ENCODE measurements around the gene SLC35E4.
"Not testable (repeated sequence)": the region's sequence is repeated elsewhere in the genome, so short reads cannot be mapped to it uniquely, and the experiment has no call there.

Gene SLC35E4

GRCh38 chr22:30648825-30649224 lies 13.2 kb downstream of the SLC35E4 start:
- FAIRE-seq: no peak
- DNase-seq (ENCODE audit: insufficient read length, low spot score): no peak

DNA sequence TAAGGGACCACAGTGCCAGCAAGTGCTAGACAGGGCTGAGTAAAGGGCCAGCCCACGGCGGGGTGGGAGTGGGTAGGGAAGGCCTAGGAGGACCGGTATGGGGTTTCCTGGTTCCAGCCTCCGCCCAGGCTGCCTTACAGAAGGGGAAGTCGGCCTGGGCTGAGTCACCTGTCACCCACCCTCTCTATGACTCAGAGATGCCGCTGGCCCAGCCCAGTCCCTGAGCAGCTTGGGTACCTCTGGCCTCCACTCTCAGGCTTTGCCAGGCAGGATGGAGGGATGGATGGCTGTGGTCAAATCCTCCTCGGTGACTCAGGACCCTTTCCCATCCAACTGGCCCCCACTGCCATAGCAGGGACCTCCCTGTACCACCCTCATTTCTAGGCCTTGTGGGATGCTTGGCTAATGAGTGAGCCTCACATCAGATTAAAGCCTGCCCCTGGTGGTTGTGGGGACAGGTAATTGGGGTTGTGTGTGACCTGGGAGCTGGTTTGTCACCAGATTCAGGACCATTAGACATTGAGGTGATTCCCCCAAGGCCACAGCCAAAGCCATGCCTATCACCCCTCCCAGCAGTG lies 13.9 kb downstream of the SLC35E4 start:
- FAIRE-seq: peak; percentile 23
- DNase-seq (ENCODE audit: insufficient read length, low spot score): peak; percentile 81

GRCh38 chr22:30650508-30651116 lies 15.0 kb downstream of the SLC35E4 start:
- FAIRE-seq: no peak
- DNase-seq (ENCODE audit: insufficient read length, low spot score): no peak

DNA sequence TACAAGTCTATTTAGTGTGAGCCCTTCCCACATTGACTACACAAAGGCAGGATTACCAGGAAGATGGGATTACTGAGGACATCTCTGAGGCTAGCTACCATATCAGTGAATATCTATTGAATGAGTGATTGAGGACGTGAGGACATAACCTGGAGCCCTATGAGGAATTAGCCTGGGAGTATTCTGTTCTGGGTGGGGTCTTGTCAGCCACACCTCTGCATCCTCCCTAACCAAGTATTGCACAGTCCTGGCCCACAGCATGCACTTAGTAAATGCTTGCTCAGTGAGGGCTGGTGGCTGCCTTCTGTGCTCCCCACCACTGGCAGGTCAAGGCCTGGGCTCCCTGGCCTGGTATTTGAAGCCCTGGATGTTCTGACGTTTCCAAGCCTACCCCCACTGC lies 17.3 kb downstream of the SLC35E4 start:
- FAIRE-seq (no peak), DNase-seq (ENCODE audit: insufficient read length, low spot score) (no peak)

DNA sequence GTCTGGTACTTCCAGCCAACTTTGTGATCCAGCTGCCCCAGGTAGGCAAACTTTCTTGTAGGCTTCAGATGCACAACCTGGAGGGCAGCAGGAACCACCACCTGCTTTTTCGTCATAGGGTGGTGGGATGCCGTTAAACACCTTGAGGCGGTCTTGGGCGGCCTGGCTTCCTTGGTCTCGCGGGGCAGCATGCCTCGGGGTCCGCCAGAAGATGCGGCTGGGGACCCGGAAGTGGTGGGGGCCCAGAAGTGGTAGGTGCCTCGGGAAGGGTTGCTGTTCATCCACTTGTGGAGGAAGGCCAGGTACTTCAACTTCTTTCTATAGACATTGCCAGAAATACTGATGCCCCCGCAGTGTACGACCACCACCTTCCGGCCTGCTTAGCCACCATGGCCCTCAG lies 18.8 kb downstream of the SLC35E4 start:
- no peak for FAIRE-seq
- DNase-seq (ENCODE audit: insufficient read length, low spot score): no peak

DNA sequence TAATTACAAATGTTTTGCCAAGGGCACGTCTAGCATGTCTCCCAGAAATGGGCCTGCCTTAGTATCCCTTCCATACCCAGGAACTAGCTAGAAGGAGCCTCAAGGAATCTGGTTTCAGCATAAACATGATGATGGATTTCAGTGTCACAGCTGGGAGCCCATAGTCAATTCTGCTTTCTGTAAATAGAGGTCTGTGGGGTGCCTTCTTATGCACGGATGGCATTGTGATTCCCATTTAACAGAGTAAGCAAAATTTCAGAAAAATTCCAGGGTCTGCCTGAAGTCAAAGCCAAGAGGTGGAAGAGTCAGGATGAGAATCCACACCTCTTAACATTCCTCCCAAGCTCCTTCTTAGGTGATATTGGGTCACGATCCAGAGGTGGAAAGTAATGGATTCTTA lies 20.0 kb downstream of the SLC35E4 start:
- DNase-seq (ENCODE audit: insufficient read length, low spot score): no peak
- FAIRE-seq: no peak

DNA sequence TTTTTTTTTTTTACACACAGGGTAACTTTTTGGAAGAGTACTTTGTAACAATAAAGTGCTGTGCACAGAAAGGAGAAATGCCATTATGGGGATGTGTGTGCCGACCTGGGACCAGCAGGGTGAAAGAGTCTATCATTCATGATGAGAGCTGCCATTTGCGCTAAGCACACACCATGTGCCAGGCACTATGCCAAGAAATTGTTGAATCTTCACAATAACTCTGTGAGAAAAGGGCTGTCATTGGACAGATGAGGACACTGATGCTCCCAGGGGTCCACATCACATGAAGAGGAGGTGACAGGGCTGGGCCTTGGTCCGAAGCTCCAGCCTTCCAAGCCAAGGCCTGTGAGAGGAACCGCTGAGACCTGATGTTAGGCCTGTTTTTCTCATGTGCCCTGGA lies 26.5 kb downstream of the SLC35E4 start:
- DNase-seq (ENCODE audit: insufficient read length, low spot score) (no peak), FAIRE-seq (no peak)

GRCh38 chr22:30664798-30665197 lies 29.2 kb downstream of the SLC35E4 start:
- no peak for FAIRE-seq

GRCh38 chr22:30665266-30665665 lies 29.7 kb downstream of the SLC35E4 start:
- DNase-seq (ENCODE audit: insufficient read length, low spot score) (no peak), FAIRE-seq (no peak)

More at GRCh38 chr22:30664798-30665197, 29.2 kb downstream of the SLC35E4 start:
- no peak for DNase-seq (ENCODE audit: insufficient read length, low spot score)

GRCh38 chr22:30665786-30666185 lies 30.2 kb downstream of the SLC35E4 start:
- FAIRE-seq: no peak
- no peak for DNase-seq (ENCODE audit: insufficient read length, low spot score)

DNA sequence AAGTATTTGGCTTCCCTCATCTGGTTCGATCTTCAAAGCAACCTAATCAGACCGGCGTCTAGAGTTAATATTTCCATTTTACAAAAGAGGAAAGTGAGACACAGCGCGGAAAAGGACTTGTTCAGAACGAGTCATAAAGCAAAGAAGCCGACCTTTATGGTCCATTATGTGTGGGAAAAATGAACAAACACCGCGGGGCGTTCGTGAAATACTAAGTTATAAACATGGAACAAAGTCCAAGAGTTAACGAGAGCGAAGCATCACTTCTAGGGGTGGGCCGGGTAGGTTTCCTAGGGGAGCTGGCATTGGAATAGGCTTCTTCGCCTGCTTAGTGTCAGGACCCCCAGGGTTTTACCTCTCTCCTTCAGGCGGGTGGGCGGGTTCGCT lies 31.5 kb downstream of the SLC35E4 start:
- no peak for DNase-seq (ENCODE audit: insufficient read length, low spot score)
- FAIRE-seq: no peak

- FAIRE-seq: peak; percentile 91
- peak; percentile 92 for DNase-seq (ENCODE audit: insufficient read length, low spot score)
These were observed 32.2 kb downstream of the SLC35E4 start, which contains the start of gene DUSP18 for GRCh38 chr22:30667494-30668385. Gene DUSP18 (minus strand): TSS chr22:30667875. CDS start chr22:30664003, 3,872 bp downstream.

- DNase-seq (ENCODE audit: insufficient read length, low spot score): no peak
- FAIRE-seq: no peak
These were observed 32.8 kb downstream of the SLC35E4 start for GRCh38 chr22:30668386-30668710.

DNA sequence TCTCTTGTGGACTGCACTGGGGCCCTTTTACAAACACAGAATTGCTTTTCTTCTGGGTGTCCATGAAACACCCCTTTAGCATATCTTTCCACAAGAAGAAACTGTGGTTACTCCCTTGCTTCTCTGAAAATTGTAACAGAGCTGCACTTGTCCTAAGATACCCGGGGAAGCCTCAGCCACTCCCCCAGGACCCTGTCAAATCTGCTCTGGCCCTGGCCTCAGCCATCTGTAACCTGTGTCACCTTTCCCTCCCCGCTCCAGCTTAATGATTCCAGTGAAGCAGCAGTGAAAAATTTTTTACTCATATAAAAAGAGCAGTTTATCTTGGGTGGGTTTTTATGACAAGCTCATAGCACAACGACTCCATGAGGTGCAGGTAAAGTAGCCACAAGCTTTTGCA lies 35.5 kb downstream of the SLC35E4 start:
- no peak for FAIRE-seq
- DNase-seq (ENCODE audit: insufficient read length, low spot score): no peak

- DNase-seq (ENCODE audit: insufficient read length, low spot score) (no peak), FAIRE-seq (no peak)
These were observed 37.6 kb downstream of the SLC35E4 start for GRCh38 chr22:30673136-30673535.

DNA sequence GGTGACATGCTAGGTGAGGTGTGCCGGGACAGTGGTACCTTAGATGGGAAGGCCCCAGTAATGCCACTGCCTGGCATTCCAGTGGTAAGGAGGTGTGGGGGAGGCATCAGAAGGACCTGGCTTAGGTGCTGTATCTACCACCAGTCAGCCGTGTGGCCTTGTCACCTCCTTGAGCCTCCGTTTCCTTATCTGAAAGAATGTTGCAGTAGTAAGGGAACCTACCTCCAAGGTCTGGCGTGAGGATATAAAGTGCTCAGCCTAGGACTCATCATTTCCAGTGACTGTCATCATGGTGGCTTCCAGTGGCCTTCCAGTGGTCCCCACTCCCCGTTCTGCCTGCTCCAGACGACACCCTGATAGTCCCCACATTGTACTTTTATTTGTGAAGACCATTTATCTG lies 38.9 kb downstream of the SLC35E4 start:
- DNase-seq (ENCODE audit: insufficient read length, low spot score): no peak
- no peak for FAIRE-seq

DNA sequence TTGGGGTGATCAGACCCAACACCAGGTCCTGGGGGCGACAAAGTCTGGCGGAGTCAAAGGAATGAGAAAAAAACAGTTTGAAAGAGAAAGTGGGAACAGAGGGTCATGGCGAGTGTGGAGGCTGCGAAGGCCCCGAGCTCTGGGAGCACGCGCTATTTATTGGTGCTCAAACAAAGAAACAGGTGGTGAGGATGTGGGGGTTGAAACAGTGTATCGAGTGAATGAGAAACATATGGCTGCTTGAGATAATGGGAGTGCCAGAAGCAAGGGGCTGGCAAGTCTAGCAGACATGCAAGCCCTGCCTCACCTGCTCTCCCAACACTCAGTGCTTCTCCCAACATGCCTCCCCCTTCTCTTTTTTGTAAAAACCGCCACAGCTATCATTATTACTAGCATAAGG lies 39.9 kb downstream of the SLC35E4 start:
- no peak for FAIRE-seq
- no peak for DNase-seq (ENCODE audit: insufficient read length, low spot score)

GRCh38 chr22:30676565-30676964 lies 41.0 kb downstream of the SLC35E4 start:
- not testable (repeated sequence) for FAIRE-seq; DNase-seq (ENCODE audit: insufficient read length, low spot score)

DNA sequence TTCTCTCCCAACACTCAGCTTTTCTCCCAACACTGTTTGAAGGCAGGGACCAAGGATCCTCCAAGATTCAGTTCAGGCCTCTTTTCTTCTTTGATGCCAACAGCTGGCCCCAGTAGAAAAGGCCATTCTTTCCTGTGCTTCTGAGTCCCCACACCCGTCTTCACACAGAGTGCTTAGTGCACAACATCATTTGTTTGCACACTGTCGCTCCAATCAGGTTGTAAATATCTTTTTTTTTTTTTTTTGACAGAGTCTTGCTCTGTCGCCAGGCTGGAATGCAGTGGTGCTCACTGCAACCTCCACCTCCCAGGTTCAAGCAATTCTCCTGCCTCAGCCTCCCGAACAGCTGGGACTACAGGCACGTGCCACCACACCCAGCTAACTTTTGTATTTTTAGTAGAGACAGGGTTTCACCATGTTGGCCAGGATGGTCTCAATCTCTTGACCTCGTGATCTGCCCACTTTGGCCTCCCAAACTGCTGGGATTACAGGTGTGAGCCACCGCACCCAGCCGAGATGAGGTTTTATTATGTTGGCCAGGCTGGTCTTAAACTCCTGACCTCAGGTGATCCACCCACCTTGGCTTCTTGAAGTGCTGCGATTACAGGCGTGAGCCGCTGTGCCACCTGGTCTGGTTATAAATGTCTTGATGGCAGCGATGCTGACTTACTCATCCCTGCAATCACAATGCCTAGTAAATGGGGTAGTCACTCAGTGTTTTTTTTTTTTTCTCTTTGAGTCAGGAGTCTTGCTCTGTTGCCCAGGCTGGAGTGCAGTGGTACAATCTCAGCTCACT lies 44.5 kb downstream of the SLC35E4 start:
- FAIRE-seq; DNase-seq (ENCODE audit: insufficient read length, low spot score): not testable (repeated sequence)

- DNase-seq (ENCODE audit: insufficient read length, low spot score) (no peak), FAIRE-seq (no peak)
These were observed 45.6 kb downstream of the SLC35E4 start for GRCh38 chr22:30680991-30681770.

Measured in HTR-8/SVneo (cell line).